Ovary (tissue), 9 donors: ENCODE data around the gene AIG1. TPM values are rescaled to one million over a fixed set of nuclear protein-coding genes. Genes with fewer than 3 reads are reported as not detected.

Source experiments
- DNase-seq, 5 donors: peaks; one replicate each; pipeline ENCODE4 v3.0.0-alpha.2; 2019 to 2020
- H3K27ac ChIP-seq, 2 donors: fragments of 200-600 bp; one replicate each; pipeline versions ENCODE4 v1.5.1 to v1.8.0; 2019 to 2022
- H3K27me3 ChIP-seq: fragments of 200-600 bp; one replicate; pipeline ENCODE4 v1.8.0; 2022
- H3K36me3 ChIP-seq: fragments of 200-600 bp; sonication (generic); one replicate; pipeline ENCODE4 v1.5.1; 2019
- H3K4me1 ChIP-seq: one replicate; pipeline ENCODE4 v1.8.1; 2013; ENCODE audit warnings: mild to moderate bottlenecking, moderate library complexity; ENCODE audit not compliant: insufficient read depth
- H3K4me3 ChIP-seq: fragments of 200-600 bp; sonication (generic); one replicate; pipeline ENCODE4 v1.5.1; 2017
- H3K9me3 ChIP-seq, 2 donors: fragments of 200-600 bp in 1 of 2; sonication (generic) in 1 of 2; one replicate each; pipeline versions ENCODE4 v1.5.1 to v1.8.1; 2013 to 2019; ENCODE audit warnings: mild to moderate bottlenecking in 1 of 2, moderate library complexity in 1 of 2
- CTCF ChIP-seq, 3 donors: fragments of 450-650 bp in 2 of 3; fragments of 200-600 bp in 1 of 3; IDR thresholded peaks; one replicate each; pipeline versions ENCODE4 v1.5.1 to v1.8.0; 2016 to 2022; ENCODE audit warnings: antibody characterized with exemption in 3 of 3, mild to moderate bottlenecking in 1 of 3
- EP300 ChIP-seq: sonication (generic); formaldehyde crosslinking; IDR thresholded peaks from one replicate; pipeline ENCODE4 v1.6.1; 2017; ENCODE audit warnings: antibody characterized with exemption
- POLR2A ChIP-seq: fragments of 450-650 bp; IDR thresholded peaks from one replicate; pipeline ENCODE4 v1.6.1; 2017; ENCODE audit warnings: antibody characterized with exemption, mild to moderate bottlenecking, moderate library complexity
- WGBS, 3 donors: extraction: QIAGEN DNeasy Blood & Tissue Kit in 1 of 3; methylation state at CpG; one replicate each; pipeline versions ENCODE4 v1.1.5 to v1.1.7; 2013 to 2017; 5-methylcytosine and 5-hydroxymethylcytosine counted together
- intact Hi-C, 4 donors: fragments of 100-400 bp; cut with DNase I; formaldehyde crosslinking; loops; one replicate each; pipeline versions ENCODE4 v1.11.0 to v1.15.1; 2022 to 2023
- polyA plus RNA-seq, 2 donors: library from polyadenylated mRNA; stranded (reverse); fragments of 200-250 nt in 1 of 2; fragments of 350-450 nt in 1 of 2; fragmentation: Illumina TruSeq in 1 of 2; extraction: RNeasy Lipid Tissue Mini Kit (QIAGEN cat#74804) in 1 of 2; gene quantifications; one replicate each; pipeline ENCODE4 v1.2.3, GENCODE V29; 2013 to 2014
- total RNA-seq, 7 donors: library from RNA; depleted of rRNA in 2 of 7; stranded (reverse); fragments of >200 nt in 2 of 7; fragmentation: NEBNext Ultra II Directional in 3 of 7; extraction: Animal tissue kit (Norgen Biotek cat#: 25700) in 3 of 7; gene quantifications; one replicate each; pipeline versions ENCODE4 v1.1.0 to v1.2.4, GENCODE V29; 2016 to 2023
- donor health status: DM: no; HTN: no; CAD: no; lungs with moderate emphysema.
- donor health status: DM: no; HTN: no; CAD: no.
- donor health status: Bipolar disorder and iron deficiency.
- donor health status: DM: yes; HTN: yes; CAD: no.
- donor health status: DM: no; HTN: no; CAD: no.
- donor health status: DM: yes; HTN: yes; CAD: no.

The AIG1 gene
- total and polyA plus RNA-seq, 9 donors, result 27.8 to 91.0 (median 37.3) TPM

DNA sequence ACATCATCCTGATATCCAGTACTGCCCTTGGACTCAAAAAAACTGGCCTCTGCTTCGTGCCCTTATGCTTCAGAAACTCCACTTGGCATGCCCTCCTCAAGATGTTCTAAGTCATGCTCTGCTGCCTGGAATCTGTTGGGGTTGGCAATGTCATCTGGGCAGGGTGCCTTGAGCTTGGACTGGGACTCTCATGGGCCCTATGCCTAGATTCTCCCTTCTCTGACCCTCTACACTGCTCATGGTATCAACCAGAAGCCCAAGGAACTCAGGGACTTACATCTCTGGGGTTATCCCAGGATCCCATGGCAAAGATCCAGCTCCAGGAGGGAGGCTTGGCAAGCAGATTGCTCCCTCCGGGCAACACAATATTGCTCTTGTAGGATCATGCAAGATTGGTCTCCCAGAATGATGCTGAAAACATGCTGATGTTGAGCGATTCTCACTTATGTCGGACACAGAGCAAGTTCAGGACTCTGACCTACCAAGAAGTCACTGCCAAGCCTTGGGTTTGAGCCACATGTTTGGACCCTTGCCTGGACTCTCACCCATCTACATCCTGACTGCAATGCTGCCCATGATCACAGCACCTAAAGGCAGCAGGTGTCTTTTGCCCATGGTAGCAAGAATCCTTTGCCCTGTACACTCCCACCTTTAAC, 301.0 kb downstream of the AIG1 start:
- Histone ChIP-seq H3K36me3 (no peaks in the 10 kb centered on the region), H3K27ac (no peak overlapping the region), H3K9me3 (no peaks in the 10 kb centered on the region), H3K4me3 (no peak overlapping the region), H3K4me1 (no peaks in the 10 kb centered on the region), H3K27me3 (no peaks in the 10 kb centered on the region)
- DNase-seq, result no peak
- intact Hi-C loops, result no loop called here
- 71 to 85% (median 79%) methylated on average over 4 of the region's 4 CpGs for WGBS, 3 donors
- TF ChIP-seq POLR2A (no peak), EP300 (no peak), CTCF (IDR thresholded peaks at IDR 0.05) (no peak)

GRCh38 chr6:143362192-143362558, 301.5 kb downstream of the AIG1 start:
- intact Hi-C loops, result no loop called here
- WGBS, 3 donors, result 86 to 92% (median 86%) methylated on average over 2 of the region's 2 CpGs
- no peak for DNase-seq

DNA sequence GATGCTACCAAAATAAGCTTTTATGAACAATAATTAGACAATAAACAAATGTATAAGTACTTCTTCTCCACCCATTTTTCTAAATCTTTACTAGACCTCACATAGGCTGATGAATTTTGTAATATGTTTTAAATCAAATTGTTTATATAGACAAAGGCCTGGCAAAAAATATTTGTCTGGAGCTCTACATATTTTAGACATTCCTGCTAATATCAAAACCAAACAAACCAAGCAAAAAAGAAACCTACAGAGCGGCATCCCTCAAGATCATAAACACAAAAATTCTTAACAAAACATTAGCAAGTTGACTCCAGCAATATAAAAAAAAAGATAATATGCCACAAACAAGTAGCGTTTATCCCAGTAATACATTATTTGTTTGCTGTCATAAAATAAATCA, 302.6 kb downstream of the AIG1 start:
- intact Hi-C loops, result no loop called here
- Histone ChIP-seq H3K9me3 (no peaks in the 10 kb centered on the region), H3K4me3 (no peak overlapping the region), H3K27ac (no peak overlapping the region), H3K4me1 (no peaks in the 10 kb centered on the region), H3K36me3 (no peaks in the 10 kb centered on the region), H3K27me3 (no peaks in the 10 kb centered on the region)
- WGBS, 3 donors, result 11 to 45% (median 13%) methylated on average over 2 of the region's 2 CpGs
- DNase-seq, result no peak
- TF ChIP-seq CTCF (IDR thresholded peaks at IDR 0.05), result no peak
- no peak for TF ChIP-seq EP300

More at GRCh38 chr6:143362192-143362558, 301.5 kb downstream of the AIG1 start:
- no peaks in the 10 kb centered on the region for H3K36me3 ChIP-seq
- H3K4me1 ChIP-seq, result no peaks in the 10 kb centered on the region
- H3K27me3 ChIP-seq, result no peaks in the 10 kb centered on the region
- H3K4me3 ChIP-seq, result no peak overlapping the region
- no peaks in the 10 kb centered on the region for H3K9me3 ChIP-seq
- no peak for TF ChIP-seq EP300
- no peak for TF ChIP-seq POLR2A
- TF ChIP-seq CTCF (IDR thresholded peaks at IDR 0.05), result no peak
- no peak overlapping the region for H3K27ac ChIP-seq

DNA sequence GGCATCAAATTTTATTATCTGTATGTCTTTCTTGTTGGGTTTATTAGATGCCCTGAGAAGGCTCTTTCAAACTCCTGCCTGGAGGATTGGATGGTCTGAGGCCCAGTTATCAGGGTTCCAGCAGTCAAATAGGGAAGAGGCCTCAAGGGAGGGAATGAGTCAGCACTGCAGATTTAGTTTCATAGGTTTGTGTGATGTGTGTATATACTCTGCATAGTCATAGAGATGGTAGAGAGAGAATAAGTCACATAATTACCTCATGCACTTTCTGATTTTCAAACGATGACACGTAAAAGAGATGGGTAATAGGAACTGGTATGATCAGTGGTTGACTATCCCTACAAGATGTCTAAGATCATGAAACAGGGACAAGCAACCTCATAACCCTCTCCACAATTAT, 307.7 kb downstream of the AIG1 start:
- Histone ChIP-seq H3K9me3 (no peaks in the 10 kb centered on the region), H3K27me3 (no peaks in the 10 kb centered on the region), H3K4me1 (no peaks in the 10 kb centered on the region), H3K27ac (no peak overlapping the region), H3K4me3 (no peak overlapping the region), H3K36me3 (no peaks in the 10 kb centered on the region)
- WGBS, 3 donors, result 96 to 97% (median 96%) methylated on average over 2 of the region's 2 CpGs
- intact Hi-C loops, result no loop called here
- TF ChIP-seq POLR2A (no peak), CTCF (IDR thresholded peaks at IDR 0.05) (no peak), EP300 (no peak)
- DNase-seq, result no peak
